Measurements from ENCODE around the gene ATOH8.
"Not testable (repeated sequence)": the region's sequence is repeated elsewhere in the genome, so short reads cannot be mapped to it uniquely, and the experiment has no call there.

The ATOH8 gene

DNA sequence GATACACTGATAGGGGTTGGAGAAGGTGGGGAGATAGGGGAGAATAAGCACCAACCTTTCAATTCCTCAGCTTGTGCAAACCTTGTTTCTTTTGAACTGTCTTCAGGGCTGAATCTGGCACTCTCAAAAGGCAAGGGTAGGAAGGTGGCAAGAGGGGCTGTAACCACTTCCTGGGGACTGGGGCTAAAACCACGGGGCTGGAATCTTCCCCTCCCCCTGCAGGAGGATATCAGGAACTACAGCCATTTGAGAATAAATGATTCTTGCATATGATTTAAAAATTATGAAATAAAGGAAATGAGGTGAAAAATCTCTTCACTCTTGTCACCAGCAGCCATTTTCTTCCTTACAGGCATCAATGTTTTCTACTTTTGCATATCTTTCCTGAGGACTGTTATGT lies 50.8 kb downstream of the ATOH8 start:
- DNase-seq, result no peak

DNA sequence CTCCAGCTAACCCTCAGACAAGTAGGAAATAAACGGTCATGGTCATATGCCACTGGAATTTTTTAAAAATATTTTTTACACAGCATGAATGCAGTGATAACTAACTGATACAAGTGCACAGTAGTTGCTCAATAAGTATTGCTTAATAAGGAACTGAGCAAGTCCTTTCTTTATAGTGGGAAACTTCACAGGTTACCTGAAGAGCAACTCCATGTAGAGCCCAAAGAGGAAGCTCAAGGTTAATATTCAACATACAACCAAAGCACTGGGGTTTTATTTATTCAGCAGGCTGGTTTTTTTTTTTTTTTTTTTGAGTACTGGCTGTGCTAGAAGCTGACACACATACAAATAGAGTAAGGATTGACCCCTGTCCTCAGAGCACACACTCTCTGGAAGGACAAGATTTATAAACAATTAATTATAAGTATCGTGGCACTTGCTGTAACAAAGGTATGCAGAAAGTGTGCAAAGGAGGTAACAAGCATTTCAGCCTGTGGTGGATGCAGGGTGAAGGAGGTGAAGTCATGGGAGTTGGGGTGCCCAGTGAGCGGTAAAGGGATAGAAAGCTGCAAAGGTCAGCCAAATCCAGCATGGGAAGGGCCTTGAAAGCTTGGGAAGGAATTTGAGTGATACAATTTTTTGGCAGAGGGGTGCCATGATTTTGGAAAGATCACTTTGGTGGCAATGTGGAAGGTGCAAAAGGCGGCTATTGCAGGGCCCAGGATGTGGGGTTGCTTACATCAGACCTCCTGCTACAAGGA lies 52.7 kb downstream of the ATOH8 start:
- DNase-seq, result no peak

DNA sequence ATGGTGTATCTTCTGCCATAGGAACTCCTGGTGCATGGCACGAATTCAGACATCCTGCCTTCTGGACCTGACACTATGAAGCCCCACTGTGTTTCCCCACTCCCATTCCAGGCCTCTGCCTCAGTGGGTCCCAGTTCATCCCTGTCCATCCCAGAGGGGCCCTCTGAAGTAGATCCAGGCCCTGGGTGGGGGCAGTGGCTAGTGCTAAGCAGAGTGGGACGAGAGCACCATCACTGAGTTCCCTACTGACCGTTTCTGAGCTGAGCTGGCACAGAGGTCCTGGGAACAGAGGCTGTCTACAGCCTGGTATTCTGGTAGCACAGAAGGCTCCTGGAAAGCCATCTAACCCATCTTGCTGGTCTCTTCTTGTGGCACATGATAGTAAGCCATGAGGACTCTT lies 54.0 kb downstream of the ATOH8 start:
- DNase-seq, result no peak

DNA sequence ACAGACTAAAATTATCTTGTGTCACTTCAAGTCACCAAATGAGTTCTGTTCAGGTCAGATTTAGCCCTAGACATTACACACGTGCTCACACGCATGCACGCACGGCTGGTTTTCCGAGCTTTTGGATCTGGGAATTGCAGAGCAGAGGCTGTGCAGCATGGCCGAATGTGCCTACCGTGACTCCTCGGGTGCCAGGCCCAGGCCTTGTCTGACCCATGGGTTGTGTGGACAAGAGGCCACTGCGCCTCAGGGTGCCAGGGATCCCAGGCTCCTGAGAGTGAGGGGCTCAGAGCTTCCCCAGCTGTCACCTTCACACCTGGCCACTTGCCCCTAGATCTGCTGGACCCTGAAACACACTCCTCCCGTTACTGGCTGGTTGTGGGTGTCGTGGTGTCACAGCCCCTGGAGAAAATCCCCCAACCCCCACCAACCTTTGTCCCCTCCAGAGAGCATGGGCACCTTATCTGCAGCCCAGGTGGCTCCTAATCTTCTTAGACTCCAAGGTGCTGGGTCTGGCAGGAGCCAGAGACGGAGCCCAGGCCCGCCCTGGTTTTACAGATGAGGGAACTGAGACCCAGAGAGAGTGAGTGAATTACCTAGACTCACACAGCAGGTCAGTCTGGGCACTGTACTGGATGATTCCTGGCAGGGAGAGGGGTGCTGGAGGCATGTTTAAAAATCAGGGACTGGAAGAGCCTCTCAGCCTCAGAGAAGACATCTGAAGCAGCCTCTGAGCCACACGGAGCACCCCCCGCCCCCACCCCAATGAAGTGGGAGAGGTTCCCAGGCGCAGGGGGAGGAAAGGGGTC lies 56.8 kb downstream of the ATOH8 start:
- no peak for DNase-seq

DNA sequence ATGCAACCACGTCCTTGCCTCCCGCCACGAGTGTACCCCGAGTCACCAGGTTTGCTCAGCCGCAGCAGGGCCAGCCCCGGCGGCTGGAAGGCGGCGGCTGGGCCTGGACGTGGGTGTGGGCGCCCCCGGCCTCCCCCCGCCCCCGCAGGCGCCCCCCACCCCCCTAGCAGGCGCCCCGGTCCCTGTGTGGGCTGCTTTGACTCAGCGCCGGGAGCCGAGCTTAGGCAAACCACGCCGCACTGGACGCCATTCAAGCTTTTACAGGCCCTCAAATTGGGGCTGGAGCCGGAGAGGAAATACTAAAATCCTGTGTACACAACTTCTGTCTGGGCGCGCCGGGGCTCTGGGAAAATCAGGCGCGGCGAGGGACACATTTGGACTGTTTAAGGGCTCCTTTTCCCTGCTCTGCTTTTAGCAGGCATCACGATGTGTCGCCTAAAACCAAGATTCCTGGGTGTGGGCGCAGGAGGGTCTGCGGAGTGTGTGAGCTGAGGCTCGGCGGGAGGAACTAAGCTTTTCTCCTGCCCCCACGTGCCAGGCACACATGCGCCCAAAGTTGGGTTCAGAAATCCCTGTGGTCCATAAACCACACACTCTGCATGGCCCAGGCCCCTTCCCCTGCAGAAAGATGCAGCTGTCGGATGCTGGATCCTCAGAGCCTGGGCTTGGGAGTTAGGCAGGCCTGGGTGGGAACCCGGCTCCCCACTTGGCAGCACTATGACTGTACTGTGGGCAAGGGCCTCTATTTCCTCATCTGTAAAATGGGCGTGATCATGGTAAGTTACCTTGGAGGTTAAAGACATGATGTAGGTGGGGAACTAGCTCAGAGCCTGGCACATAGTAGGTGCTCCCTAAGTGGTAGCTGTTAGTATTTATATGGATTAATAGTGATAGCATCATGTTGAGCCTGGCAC lies 57.6 kb downstream of the ATOH8 start:
- no peak for DNase-seq

DNA sequence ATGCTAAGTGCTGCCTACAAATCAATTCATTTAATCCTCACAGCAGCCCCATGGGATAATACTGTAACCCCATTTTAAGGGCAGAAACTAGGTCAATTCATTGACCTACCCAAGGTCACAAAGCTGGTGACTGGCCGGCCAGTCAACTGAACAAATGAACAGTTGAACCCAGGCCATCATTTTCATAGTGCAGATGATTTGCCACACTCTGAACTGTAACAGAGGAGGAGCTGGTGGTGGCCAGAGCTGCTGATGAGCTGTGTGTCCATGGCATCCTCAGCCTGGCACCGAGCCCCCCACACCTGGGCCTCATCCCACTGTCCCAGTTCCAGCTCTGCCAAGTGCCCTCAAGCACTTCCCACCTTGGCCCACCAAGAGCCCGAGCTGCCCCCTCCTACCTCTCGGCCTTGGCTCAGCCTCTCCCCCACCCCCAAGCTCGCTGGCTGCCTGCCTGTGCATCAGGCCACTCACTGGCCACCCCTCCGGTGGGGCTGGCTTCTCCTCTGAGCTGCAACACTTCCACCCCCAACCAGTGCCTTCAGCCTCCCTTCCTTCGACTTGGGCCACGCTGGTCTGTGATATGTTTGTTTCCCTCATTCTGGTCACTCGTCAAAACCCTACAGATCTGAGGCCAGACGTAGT lies 58.4 kb downstream of the ATOH8 start:
- no peak for DNase-seq

DNA sequence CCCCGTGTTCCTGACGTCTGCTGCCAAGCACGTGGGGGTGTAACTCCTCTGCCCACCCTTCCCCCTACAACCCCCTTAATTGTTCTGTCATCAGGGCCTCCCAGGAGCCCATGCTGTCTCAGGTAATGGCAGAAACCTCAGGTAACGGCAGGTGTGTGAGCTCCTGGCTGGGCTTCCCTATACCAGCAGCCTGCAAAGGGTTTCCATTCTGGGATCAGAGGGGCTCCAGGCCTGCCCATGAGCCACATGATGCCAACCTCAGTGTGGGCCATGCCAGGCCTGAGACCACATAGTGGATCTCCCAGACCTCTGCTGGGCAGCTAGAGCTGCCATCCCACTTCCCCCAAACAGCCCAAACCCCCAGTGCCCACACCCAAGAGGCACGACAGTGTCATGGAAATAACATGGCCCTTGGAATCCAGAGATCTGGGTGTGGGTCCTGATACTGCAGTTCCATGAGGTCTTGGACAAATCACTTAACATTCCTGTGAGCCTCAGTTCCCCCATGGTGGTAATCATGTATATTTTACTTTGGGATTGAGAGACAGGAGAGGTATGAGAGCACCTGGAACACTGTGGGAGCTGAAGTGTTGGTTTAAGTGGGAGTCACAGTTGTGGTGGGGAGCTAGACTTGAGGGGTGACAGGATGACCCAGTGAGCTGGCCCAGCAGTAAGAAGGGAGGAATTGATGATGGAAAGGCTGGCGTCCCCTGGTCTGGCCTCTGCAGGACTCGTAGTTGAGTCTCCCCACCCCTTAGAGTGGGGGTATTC lies 59.6 kb downstream of the ATOH8 start:
- no peak for DNase-seq

DNA sequence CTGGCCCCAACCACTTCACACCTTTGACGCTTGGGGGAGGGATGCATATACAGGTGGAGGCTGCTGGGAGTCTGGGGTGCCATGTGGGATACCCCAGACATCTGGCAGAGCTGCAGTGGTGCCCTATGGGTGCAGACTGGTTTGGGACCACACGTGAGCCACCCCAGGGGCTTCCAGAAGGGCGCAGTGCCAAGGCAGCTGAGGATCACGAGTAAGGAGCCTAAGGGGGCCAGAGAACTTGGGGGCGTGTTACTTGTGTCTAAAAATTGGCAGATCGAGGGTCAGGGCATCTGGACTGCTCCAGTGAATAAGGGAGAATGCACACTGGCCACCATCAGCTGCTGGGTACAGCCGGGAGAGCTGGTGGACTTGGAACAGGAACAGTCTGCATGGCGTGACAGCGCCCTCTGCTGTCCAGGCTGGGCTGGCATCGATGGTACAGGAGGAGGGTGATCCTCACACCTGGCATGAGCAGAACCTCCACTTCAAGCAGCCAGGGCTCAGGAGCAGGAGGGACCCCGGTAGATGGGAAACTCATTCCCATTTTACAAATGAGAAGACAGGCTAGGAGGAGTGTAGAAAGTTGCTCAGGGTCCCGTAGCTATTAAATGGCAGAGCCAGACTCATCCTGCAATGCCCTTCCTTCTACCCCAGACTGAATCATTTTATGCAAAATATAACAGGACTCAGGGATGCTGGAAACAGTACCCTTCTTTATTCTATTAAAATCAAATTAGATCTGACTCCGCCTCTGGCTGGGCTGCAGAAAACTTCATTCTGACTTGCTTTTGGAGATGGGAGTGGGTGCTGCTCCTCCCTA lies 60.4 kb downstream of the ATOH8 start:
- peak; percentile 45 for DNase-seq

DNA sequence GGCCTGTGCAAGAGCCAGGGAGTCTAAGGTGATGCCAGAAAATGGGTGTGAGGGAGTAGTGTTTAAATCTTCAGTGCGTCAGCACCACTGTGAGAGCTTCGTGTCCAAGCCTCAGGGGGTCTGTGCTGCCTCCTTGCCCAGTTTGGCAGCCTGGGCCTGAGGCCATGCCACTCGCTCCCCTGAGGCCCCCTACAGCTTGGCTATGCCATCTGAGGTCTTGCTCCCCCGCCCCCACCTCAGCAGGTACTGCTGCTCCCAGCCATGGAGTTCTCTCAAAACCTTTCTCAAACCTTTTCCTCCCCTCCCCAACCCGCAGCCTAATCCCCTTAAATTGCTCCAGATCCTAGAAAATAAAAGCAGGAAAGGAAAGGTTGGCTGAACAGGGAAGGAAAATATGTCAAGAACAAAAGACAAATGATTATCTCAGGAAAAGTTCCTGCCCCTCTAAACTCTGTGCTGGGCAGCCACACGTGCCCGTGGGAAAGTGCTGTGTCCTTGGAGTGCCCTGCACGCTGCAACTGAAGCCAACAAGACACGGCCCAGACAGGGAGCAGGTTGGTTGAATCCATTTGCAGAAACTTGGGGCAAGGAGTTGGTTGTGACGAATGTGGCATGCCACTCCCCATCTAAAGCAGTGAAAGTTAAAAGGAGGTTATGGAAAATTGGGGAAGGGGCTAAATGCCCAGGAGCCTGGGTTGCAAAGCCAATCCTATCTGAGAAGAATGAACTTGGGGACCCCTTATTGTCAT lies 61.2 kb downstream of the ATOH8 start:
- DNase-seq, result no peak

DNA sequence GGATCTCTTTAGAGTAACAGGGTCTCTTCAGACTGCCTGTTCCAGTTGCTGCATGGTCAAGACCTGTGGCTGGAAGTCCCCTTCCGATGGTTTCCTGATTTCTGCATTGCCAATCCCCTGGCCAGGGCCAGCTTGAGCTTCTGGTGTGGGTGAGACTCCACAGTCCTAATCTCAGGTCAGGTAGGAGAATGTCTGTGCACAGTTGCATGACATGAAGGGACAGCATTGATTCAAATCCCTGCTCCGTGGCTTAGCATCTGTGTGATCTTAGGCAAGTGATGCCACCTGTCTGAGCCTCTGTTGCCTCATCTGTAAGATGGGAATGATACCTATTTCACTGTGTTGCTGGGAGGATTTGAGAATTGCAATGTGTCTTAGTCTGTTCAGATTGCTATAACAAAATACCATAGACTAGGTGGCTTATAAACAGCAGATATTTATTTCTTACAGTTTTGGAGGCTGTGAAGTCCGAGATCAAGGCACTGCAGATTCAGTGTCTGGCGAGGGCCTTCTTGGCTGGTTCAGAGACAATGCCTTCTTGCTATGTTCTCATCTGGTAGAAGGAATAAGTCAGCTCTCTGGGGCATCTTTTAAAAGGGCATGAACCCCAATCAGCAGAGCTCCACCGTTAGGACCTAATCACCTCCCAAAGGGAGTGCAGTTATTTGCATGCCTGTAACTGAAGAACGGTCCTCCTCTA lies 66.2 kb downstream of the ATOH8 start:
- DNase-seq, result no peak

DNA sequence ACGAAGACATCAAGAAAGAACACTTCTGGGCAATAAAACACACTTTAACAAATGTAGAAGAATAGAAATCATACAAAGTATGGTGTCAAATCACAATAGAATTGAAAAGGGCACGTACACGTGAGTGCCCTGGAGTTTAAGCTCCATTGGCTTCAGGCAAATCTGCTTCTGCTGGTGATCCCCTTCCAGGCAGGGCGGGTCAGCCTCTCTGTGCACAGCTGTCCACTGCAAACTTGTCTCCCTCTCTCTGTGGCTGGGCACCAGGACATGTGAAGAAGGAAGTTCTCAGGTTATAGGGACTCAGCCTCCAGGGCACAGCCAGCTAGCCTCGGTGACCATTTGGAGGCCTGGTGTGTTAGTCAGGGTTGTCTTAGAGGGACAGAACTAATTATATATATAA lies 69.0 kb downstream of the ATOH8 start:
- DNase-seq, result no peak

DNA sequence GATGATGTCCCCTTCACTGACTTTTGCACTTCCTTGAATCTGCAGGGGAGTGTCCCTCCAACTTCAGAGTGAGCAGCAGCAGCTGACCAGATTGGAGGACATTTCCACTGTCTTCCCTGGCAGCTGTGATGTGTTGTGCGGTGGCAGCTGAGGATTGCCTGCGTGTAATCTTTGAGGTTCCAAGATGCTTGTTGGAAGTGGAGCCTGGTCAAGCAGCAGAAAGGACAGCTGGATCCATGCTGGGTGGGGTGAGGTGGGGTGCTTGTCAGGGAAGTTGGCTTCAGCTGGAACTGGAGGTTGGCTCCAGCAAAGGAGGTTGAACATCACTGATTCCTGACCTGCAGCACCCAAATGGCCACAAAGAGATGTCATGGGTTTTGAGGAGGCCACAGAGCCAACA lies 70.2 kb downstream of the ATOH8 start:
- no peak for DNase-seq

DNA sequence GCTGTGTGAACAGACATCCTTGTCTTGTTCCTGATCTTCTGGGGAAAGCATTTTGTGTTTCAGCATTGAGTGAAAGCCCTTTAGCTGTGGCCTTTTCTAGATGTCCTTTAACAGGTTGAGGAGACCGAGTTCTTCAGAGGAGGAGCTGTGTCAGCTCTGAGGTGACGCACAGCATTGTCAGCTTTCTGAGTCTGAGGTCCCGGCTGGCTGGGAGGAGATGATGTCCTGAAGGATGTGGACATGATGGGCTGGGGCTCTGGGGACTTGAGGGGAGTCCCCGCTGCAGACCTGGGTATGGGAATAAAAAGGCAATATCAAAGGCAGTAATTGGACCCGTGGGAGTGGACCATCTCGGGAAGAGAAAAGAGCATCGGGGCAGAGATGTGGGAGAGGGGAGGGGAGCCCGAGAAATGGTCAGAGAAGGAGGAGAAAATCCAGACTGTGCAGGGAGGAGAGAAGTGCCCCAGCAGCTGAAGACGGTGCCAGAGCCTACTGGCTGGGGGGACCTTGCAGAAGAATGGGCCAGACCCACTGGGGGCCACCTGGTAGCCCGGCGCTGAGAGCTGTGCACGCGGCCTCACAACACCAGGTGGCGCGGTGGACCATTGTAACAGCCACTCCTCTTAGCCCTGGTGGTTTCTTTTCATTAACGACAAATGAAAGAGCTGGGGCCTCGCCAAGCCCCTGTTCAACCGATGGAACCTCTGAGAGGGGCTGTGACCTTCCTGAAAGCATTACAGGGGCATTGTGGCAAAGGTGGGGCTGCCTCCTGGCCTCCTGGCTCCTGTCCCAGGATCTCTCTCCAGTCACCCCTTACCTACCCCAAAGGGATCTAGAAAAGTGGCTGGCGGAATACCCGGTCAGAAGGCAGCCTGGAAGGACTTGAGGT lies 73.4 kb downstream of the ATOH8 start:
- DNase-seq, result no peak

DNA sequence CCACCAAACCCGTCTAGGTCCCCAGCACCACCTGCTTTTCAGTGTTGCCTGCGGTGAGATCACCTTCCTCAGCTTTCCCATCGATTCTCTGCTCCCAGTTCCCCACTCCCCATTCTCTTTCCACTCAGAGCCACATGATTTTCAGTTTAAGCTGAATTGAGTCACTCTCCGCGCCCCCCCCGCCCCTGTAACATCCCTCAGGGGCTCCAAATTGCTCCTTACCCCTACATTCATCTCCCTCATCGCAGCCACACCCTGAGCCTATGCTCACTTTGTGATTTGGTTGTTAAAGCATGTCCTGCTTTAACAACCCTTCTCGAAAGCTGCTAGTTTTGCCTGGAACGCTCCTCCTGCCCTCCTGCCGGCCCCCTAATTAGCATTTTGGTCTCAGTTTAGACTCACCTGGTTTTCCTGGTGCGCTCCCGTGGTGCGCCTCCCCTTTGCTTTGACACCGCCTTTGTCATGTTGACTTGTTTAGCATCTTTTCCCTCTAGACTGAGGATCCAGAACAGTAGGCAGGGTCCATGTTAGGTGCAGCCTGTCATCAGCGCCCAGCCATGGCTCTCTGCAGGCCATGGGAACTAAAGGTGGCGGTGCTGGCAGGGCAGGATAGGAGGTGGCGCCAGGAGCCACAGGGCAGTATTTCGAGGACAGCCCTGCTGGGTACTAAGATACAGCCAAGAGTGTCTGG lies 74.2 kb downstream of the ATOH8 start:
- DNase-seq, result no peak

DNA sequence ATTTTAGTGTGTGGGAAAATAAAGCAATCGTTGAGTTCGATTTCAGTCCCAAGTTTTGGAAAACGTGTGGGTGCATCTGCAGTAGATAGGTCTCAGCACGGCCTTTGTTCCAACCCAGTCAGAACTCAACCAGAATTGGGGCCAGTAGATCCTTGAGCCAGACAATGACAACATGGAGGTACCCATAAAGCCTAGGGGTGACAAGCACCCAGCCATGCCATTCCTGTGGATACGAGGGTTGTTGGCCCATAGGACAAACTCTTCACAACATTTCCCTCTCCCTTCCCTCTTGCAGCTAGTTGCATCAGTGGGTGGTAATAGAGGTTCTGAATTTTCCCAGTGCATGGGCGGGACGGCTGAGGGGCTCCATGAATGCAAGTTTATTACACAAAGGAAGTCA lies 74.9 kb downstream of the ATOH8 start:
- DNase-seq, result no peak

DNA sequence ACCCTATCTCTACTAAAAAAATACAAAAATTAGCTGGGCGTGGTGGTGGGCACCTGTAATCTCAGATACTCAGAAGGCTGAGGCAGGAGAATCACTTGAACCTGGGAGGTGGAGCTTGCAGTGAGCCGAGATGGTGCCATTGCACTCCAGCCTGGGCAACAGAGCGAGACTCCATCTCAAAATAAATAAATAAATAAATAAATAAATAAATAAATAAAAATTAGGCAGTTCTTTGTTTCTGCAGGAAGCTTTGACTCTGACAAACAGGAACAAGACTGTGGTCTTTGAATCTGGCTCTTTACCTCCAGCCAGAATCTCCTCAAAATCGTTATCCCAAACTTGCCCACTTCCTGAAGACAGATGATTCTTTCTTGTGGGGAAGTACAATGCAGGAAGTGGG lies 75.6 kb downstream of the ATOH8 start:
- DNase-seq, result not testable (repeated sequence)

DNA sequence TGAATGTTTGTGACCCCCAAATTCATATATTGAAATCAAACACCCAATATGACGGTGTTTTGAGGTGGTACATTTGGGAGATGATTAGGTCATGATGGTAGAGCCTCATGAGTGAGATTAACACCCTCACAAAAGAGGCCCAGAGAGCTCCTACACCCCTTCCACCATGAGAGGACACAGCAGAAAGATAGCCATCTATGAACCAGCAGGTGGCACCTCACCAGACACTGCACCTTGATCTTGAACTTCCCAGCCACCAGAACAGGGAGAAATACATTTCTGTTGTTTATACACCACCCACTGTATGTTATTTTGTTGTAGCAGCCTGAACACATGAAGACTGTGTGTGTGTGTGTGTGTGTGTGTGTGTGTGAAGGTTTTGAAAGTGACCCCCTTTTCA lies 76.9 kb downstream of the ATOH8 start:
- DNase-seq, result no peak

DNA sequence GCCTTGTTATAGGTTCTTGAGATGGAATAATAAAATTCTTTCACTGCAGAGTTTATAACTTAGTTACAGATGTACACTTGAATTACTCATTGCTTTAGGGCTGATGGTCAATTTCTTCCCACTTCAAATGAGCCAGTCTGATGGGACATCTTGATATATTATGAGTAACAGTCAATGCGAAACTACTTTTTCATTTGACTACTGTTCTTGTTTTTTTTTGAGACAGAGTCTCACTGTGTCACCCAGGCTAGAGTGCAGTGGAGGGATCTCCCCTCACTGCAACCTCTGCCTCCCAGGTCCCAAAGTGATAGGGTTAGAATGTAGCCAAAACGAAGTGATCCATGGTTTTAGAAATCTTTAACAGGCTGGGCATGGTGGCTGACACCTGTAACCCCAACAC lies 77.9 kb downstream of the ATOH8 start:
- DNase-seq, result no peak
